HepG2 (cell line): ENCODE measurements around the gene UGGT1. TPM values are rescaled to one million over a fixed set of nuclear protein-coding genes. Genes with fewer than 3 reads are reported as not detected.

Source experiments
- DNMT3B ChIP-seq: conservative IDR thresholded peaks from 2 replicates; pipeline ENCODE4 v1.6.1; 2016; ENCODE audit warnings: missing biosample characterization, control low read depth
- DZIP1 ChIP-seq: sonication (generic); formaldehyde crosslinking; IDR thresholded peaks from 2 replicates; pipeline ENCODE4 v1.5.0; 2020; ENCODE audit warnings: mild to moderate bottlenecking, missing genetic modification reagents
- HOMEZ ChIP-seq: IDR thresholded peaks from 2 replicates; pipeline ENCODE4 v1.6.1; 2016; ENCODE audit warnings: low read depth
- NR1H2 ChIP-seq: sonication (generic); formaldehyde crosslinking; IDR thresholded peaks from 2 replicates; pipeline ENCODE4 v1.8.1; 2022; ENCODE audit warnings: low read depth, missing genetic modification reagents, borderline replicate concordance
- RBAK ChIP-seq: sonication (generic); formaldehyde crosslinking; IDR thresholded peaks from 2 replicates; pipeline ENCODE4 v1.5.1; 2020; ENCODE audit warnings: mild to moderate bottlenecking, missing genetic modification reagents
- RCOR2 ChIP-seq: IDR thresholded peaks from 2 replicates; pipeline ENCODE4 v1.6.1; 2016; ENCODE audit warnings: missing biosample characterization, missing genetic modification reagents
- RXRB ChIP-seq: IDR thresholded peaks from 2 replicates; pipeline ENCODE4 v1.6.1; 2016; ENCODE audit warnings: borderline replicate concordance, missing genetic modification reagents, missing compliant biosample characterization
- SATB2 ChIP-seq: sonication (generic); formaldehyde crosslinking; IDR thresholded peaks from 2 replicates; pipeline ENCODE4 v1.5.0; 2020; ENCODE audit warnings: missing genetic modification reagents
- SMYD3 ChIP-seq: sonication (generic); formaldehyde crosslinking; IDR thresholded peaks from 2 replicates; pipeline ENCODE4 v1.8.1; 2023; ENCODE audit warnings: mild to moderate bottlenecking, missing genetic modification reagents
- ZBTB10 ChIP-seq: sonication (generic); formaldehyde crosslinking; IDR thresholded peaks from 2 replicates; pipeline ENCODE4 v1.4.0; 2020; ENCODE audit warnings: missing genetic modification reagents, borderline replicate concordance
- ZBTB26 ChIP-seq: IDR thresholded peaks from 2 replicates; pipeline ENCODE4 v1.6.1; 2016; ENCODE audit warnings: missing compliant biosample characterization, missing genetic modification reagents, borderline replicate concordance
- polyA plus RNA-seq, 8 experiments: library from polyadenylated mRNA; depleted of rRNA in 3 of 8; stranded (reverse) in 7 of 8; unstranded in 1 of 8; fragments of >200 nt; fragmentation: Illumina TruSeq in 4 of 8; extraction: Trizol in 4 of 8; gene quantifications; 2 replicates each; pipeline versions ENCODE4 v1.2.1 to v1.2.3, GENCODE V29; 2011 to 2016; ENCODE audit warnings: low read depth in 4 of 8, missing spikeins in 1 of 8, mixed read lengths in 1 of 8; ENCODE audit not compliant: insufficient read depth in 1 of 8
- total RNA-seq, 5 experiments: library from RNA; depleted of rRNA; stranded (reverse); fragments of >200 nt; fragmentation: Illumina TruSeq; extraction: Trizol; gene quantifications; 2 replicates each; pipeline ENCODE4 v1.2.3, GENCODE V29; 2016; ENCODE audit warnings: low read depth in 1 of 5

UGGT1 gene
- total and polyA plus RNA-seq, 2 of the 13 experiments (the other 11 are each of a cell fraction or from before 2014, with no cell fraction given) = 35.8 to 83.2 TPM

GRCh38 chr2:128198656-128199055 is 107.7 kb downstream of the UGGT1 start (continued):
- TF ChIP-seq DZIP1 (CRISPR knock-in tag) = no peak
- TF ChIP-seq ZBTB26 (CRISPR knock-in tag) = no peak
- no peak for TF ChIP-seq SATB2 (CRISPR knock-in tag)
- TF ChIP-seq DNMT3B (CRISPR knock-in tag) = no peak
- TF ChIP-seq HOMEZ = no peak
- TF ChIP-seq RBAK (CRISPR knock-in tag) = no peak
- TF ChIP-seq NR1H2 (CRISPR knock-in tag) = no peak
- TF ChIP-seq RXRB = no peak
- TF ChIP-seq SMYD3 = no peak
- no peak for TF ChIP-seq ZBTB10 (CRISPR knock-in tag)
- TF ChIP-seq RCOR2 (CRISPR knock-in tag) = no peak
- TF ChIP-seq, all 625 proteins: peak for 0
